ENCODE measurements around the gene SPX.

SPX gene

DNA sequence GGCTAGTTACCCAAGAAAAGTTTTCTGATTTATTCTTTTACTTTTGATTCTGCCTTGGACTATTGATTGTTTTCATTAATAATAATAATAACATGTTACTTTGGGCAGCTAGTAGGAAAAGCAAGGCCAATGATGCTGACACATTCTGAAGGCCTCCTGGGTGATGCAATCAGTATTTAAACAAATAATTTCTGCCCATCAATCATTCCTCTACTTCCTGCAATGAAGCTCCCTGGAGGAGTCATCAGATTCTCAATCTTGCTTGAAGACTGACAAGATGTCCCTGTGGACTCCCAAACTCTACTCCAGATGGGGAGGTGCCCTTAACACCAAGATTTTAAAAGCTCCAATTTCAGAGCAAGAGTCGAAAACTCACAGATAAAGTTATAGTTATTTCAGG is at the start of gene SPX:
SPX (plus strand) TSS at position 244 of the 400 bp plus-strand sequence. CDS start 177 bp downstream, outside the sequence.
- no peak for DNase-seq

GRCh38 chr12:21476949-21477348 is 49.1 kb upstream of the SPX start:
- no peak for DNase-seq

DNA sequence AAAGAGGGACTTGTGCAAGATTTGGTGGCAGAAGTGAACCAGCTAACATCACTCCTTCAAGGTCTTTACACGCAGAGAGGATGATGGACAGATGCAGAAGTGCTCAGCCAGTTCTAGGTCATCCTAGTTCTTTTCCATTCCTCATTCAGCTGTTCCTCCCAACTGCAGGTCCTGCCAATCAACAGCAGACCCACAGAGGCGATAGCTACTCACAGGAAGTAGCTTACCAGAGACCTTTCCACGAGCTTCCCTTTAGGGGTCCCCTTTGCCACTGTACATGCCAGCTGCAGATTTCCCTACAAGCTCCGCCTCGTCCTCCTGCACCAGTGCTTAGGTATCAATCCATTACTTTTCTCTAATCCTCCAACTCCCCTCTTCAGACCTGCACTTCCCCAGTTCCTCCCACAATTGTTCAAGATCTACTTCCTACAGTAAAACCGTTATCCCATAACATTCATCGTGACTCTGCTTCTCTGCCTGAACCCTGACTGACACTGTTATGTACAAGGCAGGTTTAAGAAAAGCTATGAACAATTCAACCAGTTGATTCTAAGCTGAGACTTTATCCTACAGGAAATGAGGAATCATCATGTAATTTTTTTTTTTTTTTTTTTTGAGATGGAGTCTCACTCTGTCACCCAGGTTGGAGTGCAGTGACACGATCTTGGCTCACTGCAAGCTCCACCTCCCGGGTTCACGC is 47.2 kb upstream of the SPX start:
- no peak for DNase-seq

- DNase-seq: no peak
Observed at GRCh38 chr12:21483531-21483930, 42.6 kb upstream of the SPX start.

DNA sequence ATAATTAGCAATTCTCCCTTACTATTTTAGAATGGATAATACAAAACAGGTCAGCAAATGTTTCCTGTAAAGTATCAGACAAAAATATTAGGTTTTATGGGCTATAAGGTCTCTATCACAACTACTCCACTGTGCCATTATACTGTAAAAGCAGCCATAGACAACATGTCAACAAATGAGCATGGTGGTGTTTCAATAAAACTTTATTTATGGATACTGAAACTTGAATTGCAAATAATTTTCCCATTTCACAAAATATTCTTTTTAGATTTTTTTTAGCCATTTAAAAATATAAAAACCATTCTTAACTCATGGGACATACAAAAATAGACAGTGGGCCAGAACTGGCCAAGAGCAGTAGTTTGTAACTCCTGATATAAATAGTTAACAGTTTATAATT is 40.1 kb upstream of the SPX start:
- no peak for DNase-seq

- DNase-seq: no peak
Observed at GRCh38 chr12:21499765-21500164, 26.3 kb upstream of the SPX start.

- no peak for DNase-seq
Observed at GRCh38 chr12:21500786-21501257, 25.3 kb upstream of the SPX start.

DNA sequence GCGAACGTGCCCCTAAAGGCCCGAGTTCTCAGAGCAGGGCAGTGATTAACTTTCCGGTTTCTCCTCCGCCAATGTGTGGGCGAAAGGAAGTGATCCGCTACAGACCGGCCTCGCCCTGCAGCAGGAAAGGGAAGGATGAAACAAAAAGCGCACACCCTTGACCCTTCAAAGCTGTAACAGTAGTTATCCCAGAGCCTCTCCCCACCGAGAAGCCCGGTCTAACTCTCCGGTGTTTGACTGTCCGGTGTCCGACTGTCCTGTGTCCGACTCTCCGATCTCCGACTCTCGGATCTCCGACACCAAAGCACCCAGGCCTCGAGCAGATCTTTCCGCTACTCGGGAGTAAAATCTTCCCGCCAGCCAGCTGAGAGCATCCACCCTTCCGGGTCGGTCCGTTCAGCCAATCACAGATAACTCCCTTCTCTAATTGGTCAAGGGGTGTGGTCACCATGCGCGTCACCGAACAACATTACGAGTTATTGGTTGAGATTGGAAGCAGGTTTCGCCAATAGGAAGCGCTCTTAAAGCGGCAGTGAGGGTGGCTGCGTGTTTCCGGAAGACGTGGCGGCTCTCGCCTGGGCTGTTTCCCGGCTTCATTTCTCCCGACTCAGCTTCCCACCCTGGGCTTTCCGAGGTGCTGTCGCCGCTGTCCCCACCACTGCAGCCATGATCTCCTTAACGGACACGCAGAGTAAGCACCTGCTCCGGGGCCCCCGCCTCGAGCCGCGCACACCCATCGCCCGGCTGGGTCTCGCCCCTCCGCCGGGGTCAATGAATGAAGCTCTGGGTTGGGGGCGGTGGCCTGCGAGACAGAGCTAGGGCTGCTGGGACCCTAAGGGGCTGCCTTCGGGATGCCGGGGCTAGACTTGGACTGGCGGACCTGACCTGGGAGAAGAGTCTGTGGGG is 24.6 kb upstream of the SPX start, which contains the start of the genes GOLT1B and RECQL:
GOLT1B (plus strand) TSS at position 532 of the 906 bp plus-strand sequence; CDS start at position 667, 135 bp downstream.
RECQL (minus strand) TSS at position 378 of the 906 bp plus-strand sequence. CDS start 2,065 bp downstream, outside the sequence.
- peak; percentile 97 for DNase-seq

GRCh38 chr12:21502164-21502496 is 24.0 kb upstream of the SPX start:
- no peak for DNase-seq

- no peak for DNase-seq
Observed at GRCh38 chr12:21502872-21503271, 23.2 kb upstream of the SPX start.

GRCh38 chr12:21505888-21506287 is 20.2 kb upstream of the SPX start:
- DNase-seq: no peak

DNA sequence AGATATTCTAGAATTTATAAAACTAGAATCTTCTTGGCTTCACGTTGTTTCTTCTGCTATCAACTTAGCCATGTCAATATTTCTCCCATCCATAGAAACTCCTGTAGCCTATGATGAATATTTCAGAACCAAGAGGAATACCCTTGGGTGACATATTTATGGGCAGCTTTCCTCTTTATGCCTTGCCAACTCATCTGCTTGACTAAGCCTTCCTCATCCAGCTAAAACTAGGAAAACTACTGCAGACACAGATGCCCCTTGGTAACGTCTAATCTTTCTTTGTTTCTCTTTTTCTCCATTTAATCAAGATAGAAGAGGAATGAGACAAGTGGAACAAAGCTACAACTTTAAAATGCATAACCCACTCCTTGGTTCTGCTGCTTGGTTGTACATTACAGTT is 18.2 kb upstream of the SPX start:
- DNase-seq: no peak

DNA sequence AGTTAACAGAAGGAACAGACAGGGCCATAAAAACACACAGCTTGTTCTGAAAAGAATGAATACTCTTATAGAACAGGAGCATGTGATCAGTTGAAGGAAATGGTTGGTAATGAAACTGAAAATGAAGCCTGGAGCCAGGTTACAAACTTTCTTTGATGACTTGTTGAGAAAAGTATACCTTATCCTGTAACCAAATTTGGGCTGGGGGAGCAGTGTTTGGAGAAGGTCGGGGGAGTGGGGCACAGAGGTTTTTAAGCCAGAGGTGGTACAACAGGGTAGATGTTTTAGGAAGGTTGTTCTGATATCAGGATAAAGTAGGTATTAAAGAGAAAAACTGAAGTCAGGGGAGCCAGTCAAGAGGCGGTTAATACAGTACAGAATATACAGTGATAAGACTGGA is 16.3 kb upstream of the SPX start:
- no peak for DNase-seq

DNA sequence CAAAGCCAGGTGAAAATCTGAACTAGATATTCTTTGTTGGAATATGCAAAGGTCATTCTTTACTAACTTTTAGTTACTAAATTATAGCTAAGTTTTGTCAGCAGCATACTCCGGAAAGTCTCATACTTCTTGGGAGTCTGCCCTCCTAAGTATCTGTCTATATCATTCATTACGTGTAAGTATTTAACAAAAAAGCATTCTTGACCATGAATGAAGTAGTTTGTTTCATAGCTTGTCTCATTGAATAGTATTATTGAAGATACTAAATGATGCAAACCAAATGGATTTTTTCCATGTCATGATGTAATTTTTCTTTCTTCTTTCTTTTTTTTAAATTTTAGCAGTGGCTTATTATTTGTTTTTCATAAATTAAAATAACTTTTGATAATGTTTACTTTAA is 9.8 kb upstream of the SPX start:
- DNase-seq: no peak

- DNase-seq: no peak
Observed at GRCh38 chr12:21518451-21518850, 7.6 kb upstream of the SPX start.

DNA sequence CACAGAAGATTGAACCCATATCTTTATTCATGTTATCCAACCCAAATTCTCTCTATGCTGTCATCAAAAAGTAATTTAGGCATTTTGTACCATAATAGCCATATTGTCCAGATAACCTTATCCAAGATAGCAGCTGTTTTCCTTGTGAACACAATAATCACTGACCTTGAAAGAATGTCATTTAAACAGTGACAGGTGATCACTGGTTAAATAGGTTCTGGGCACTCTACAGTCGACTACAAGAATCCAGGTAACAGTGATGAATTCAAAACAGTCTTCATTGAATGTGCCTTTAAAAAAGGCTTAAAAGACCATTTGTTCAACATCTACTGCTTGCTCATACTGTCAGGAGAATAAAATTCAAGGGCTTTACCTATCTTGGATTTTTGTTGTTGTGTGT is 4.6 kb upstream of the SPX start:
- no peak for DNase-seq

DNA sequence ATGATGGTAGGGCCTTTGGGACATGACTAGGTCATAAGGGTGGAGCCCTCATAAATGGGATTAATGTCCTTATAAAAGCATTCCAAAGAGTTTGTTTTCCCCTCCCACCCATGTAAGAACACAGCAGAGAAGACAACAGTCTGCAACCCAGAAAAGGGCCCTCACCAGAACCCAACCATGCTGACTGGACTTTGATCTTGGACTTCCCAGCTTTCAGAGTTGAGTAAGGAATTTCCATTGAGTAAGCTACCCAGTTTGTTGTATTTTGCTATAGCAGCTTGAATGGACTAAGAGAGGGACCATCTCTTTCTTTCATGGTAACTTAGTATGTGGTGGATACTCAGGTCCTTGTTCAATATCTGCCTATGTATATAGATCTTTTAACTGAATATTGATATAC is 2.9 kb upstream of the SPX start:
- DNase-seq: no peak

DNA sequence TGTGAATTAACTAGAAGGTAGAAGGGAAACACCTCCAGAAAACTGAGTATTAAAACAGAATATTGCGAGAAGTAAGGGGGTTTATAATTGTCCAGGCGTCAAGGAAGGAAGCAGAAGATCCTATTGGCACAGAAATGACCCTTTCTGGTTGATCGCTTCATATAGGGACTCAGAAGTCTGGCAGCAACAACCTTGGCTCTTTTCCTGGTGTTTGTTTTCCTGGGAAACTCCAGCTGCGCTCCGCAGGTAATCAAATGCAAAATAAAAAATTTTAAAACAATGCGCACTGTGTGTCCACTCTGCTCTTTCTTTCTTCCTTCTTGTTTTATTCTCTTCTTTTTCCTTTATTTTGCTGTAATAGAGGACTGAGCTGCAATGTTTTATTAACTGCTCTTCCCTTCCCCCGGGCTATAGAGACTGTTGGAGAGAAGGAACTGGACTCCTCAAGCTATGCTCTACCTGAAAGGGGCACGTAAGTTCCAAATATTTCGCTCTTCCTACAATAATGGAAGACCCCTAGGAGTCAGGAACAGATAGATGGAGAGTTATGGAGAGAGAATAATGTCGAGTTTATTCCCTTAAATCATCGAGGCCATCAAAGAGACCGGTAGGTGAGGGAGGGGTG is 737 bp downstream of the SPX start:
- DNase-seq: no peak

GRCh38 chr12:21527451-21528180 is 1.5 kb downstream of the SPX start:
- peak; percentile 64 for DNase-seq

DNA sequence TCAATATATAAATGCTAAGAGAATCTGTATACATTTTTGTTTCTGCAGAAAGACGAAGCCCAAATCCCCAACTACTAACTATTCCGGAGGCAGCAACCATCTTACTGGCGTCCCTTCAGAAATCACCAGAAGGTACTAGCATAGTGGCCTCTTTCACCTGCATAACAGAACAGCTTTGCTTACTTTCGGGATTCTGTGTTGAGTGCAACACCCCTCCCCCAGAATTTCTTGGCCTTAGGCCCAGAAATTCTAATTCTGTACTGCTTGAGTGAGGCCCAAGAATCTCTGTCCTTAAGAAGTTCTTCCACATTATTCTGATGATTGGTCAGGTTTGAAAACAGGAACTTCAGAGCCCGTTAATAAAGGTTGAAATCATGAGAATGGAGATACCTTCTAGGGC is 2.9 kb downstream of the SPX start:
- DNase-seq: peak; percentile 25

- DNase-seq: no peak
Observed at GRCh38 chr12:21529456-21529855, 3.4 kb downstream of the SPX start.

GRCh38 chr12:21538061-21538653 is 12.1 kb downstream of the SPX start:
- DNase-seq: no peak

Measured in femur (tissue), 1 donor.